HEK293 (cell line): ENCODE results near the gene RER1.

Source experiments
- HIC1 ChIP-seq: fragments of 450-650 bp; formaldehyde crosslinking; IDR thresholded peaks from 2 replicates; pipeline ENCODE4 v1.5.1; 2016; ENCODE audit warnings: missing biosample characterization, missing genetic modification characterization
- PRDM10 ChIP-seq: fragments of 450-650 bp; formaldehyde crosslinking; IDR thresholded peaks from 2 replicates; pipeline ENCODE4 v1.5.1; 2016; ENCODE audit warnings: missing biosample characterization, missing genetic modification characterization
- RBAK ChIP-seq: fragments of 450-650 bp; formaldehyde crosslinking; IDR thresholded peaks from 2 replicates; pipeline ENCODE4 v1.5.1; 2016; ENCODE audit warnings: missing biosample characterization, missing genetic modification characterization
- REST ChIP-seq: fragments of 450-650 bp; formaldehyde crosslinking; IDR thresholded peaks from 2 replicates; pipeline ENCODE4 v1.5.1; 2016; ENCODE audit warnings: missing biosample characterization, missing genetic modification characterization
- ZBTB21 ChIP-seq: fragments of 450-650 bp; formaldehyde crosslinking; IDR thresholded peaks from 2 replicates; pipeline ENCODE4 v1.5.1; 2017; ENCODE audit warnings: missing biosample characterization, missing genetic modification characterization
- ZBTB44 ChIP-seq: fragments of 450-650 bp; IDR thresholded peaks from 2 replicates; pipeline ENCODE4 v1.5.1; 2018; ENCODE audit warnings: missing biosample characterization, mild to moderate bottlenecking, missing genetic modification characterization
- ZBTB49 ChIP-seq: fragments of 450-650 bp; formaldehyde crosslinking; IDR thresholded peaks from 2 replicates; pipeline ENCODE4 v1.5.1; 2016; ENCODE audit warnings: missing biosample characterization, missing genetic modification characterization, low read depth
- ZNF324 ChIP-seq: fragments of 450-650 bp; formaldehyde crosslinking; IDR thresholded peaks from 2 replicates; pipeline ENCODE4 v1.5.1; 2016; ENCODE audit warnings: missing biosample characterization, missing genetic modification characterization
- ZNF354C ChIP-seq: fragments of 450-650 bp; formaldehyde crosslinking; IDR thresholded peaks from 2 replicates; pipeline ENCODE4 v1.5.1; 2016; ENCODE audit warnings: missing biosample characterization, missing genetic modification characterization, low read depth, borderline replicate concordance
- ZNF394 ChIP-seq: fragments of 450-650 bp; formaldehyde crosslinking; IDR thresholded peaks from 2 replicates; pipeline ENCODE4 v1.5.1; 2016; ENCODE audit warnings: missing biosample characterization, missing genetic modification characterization, mild to moderate bottlenecking, moderate library complexity, borderline replicate concordance
- ZNF544 ChIP-seq: fragments of 450-650 bp; formaldehyde crosslinking; IDR thresholded peaks from 2 replicates; pipeline ENCODE4 v1.5.0; 2017; ENCODE audit warnings: missing biosample characterization, missing genetic modification characterization
- ZNF629 ChIP-seq: fragments of 450-650 bp; formaldehyde crosslinking; IDR thresholded peaks from 2 replicates; pipeline ENCODE4 v1.5.1; 2017; ENCODE audit warnings: missing biosample characterization, missing genetic modification characterization
- ZNF768 ChIP-seq: fragments of 450-650 bp; formaldehyde crosslinking; IDR thresholded peaks from 2 replicates; pipeline ENCODE4 v1.5.1; 2018; ENCODE audit warnings: missing biosample characterization, mild to moderate bottlenecking, missing genetic modification characterization
- ZNF785 ChIP-seq: fragments of 450-650 bp; formaldehyde crosslinking; IDR thresholded peaks from 2 replicates; pipeline ENCODE4 v1.5.1; 2016; ENCODE audit warnings: missing biosample characterization, missing genetic modification characterization
- ZNF837 ChIP-seq: fragments of 450-650 bp; formaldehyde crosslinking; IDR thresholded peaks from 2 replicates; pipeline ENCODE4 v1.5.1; 2016; ENCODE audit warnings: missing biosample characterization, missing genetic modification characterization
- TF ChIP-seq, protein P1 (sequence below): fragments of 450-650 bp; formaldehyde crosslinking; IDR thresholded peaks from 2 replicates; pipeline ENCODE4 v1.5.1; 2016; ENCODE audit warnings: missing biosample characterization, missing genetic modification characterization
- TF ChIP-seq, protein P2 (sequence below): fragments of 450-650 bp; formaldehyde crosslinking; IDR thresholded peaks from 2 replicates; pipeline ENCODE4 v1.5.1; 2016; ENCODE audit warnings: missing biosample characterization, missing genetic modification characterization, borderline replicate concordance

RER1 gene

DNA sequence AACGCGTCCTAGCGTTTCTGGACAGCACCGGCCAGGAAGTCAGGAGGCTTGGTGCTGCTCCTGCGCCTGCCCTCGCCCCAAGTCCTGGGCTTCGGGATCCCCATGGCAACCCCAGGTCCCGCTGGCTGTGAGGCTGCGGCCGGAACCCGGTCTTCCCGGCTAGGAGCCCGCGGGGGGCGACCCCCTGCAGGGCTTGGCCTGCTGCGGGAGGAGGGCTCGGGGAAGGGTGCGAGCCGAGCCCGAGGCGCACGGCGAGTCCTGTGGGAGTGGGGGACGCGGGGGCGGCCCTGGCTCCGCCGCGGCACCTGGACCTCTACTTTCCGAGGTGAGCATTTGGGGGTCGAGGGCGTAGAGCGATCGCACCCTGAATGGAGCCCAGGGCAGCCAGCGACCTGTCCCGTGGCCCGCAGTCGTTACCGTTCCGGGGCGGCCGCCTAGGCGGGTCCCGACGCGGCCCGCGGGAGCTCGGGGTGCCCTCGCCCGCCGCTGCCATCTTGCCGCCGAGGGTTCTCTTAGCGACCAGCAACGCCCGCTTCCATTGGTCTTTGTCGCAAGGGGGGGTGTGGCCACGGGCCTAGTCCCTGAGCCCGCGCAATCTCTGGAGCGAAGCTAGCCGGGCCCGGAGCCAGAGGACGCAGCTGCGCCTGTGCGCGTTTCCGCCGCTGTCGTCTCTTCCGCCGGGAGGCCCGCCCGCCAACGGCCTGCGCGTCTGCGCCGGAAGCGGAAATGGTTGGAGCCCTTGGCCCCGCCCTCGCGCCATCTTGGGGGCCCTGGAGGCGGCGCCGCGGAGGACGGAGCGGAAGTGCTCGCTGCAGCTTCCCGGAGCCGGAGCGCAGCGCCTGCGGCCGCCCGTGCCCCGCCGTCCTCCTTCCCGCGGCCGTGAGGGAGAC, at the start of gene RER1, which contains the start of gene MORN1 (continued):
- TF ChIP-seq ZBTB49 (tag by site-specific recombination) (no peak), ZNF629 (peak; percentile 76), HIC1 (peak; percentile 100), ZNF768 (tag by site-specific recombination) (no peak), ZNF324 (tag by site-specific recombination) (peak; percentile 68), ZNF785 (tag by site-specific recombination) (0 out of 2 replicates have a peak, but pooled peaks have one; percentile 18), ZNF837 (tag by site-specific recombination) (no peak), ZNF394 (tag by site-specific recombination) (no peak; the same call in 1 of the 2 replicates), ZBTB21 (tag by site-specific recombination) (no peak), REST (tag by site-specific recombination) (0 out of 2 replicates have a peak, but pooled peaks have one; percentile 18), RBAK (tag by site-specific recombination) (no peak), ZNF354C (tag by site-specific recombination) (no peak), ZNF544 (tag by site-specific recombination) (no peak), PRDM10 (tag by site-specific recombination) (peak; percentile 36; the same call in 1 of the 2 replicates), ZBTB44 (no peak)
- TF ChIP-seq, protein P1, sequence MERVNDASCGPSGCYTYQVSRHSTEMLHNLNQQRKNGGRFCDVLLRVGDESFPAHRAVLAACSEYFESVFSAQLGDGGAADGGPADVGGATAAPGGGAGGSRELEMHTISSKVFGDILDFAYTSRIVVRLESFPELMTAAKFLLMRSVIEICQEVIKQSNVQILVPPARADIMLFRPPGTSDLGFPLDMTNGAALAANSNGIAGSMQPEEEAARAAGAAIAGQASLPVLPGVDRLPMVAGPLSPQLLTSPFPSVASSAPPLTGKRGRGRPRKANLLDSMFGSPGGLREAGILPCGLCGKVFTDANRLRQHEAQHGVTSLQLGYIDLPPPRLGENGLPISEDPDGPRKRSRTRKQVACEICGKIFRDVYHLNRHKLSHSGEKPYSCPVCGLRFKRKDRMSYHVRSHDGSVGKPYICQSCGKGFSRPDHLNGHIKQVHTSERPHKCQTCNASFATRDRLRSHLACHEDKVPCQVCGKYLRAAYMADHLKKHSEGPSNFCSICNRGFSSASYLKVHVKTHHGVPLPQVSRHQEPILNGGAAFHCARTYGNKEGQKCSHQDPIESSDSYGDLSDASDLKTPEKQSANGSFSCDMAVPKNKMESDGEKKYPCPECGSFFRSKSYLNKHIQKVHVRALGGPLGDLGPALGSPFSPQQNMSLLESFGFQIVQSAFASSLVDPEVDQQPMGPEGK (tag by site-specific recombination), result peak; percentile 75; the same call in 1 of the 2 replicates
- TF ChIP-seq, protein P2, sequence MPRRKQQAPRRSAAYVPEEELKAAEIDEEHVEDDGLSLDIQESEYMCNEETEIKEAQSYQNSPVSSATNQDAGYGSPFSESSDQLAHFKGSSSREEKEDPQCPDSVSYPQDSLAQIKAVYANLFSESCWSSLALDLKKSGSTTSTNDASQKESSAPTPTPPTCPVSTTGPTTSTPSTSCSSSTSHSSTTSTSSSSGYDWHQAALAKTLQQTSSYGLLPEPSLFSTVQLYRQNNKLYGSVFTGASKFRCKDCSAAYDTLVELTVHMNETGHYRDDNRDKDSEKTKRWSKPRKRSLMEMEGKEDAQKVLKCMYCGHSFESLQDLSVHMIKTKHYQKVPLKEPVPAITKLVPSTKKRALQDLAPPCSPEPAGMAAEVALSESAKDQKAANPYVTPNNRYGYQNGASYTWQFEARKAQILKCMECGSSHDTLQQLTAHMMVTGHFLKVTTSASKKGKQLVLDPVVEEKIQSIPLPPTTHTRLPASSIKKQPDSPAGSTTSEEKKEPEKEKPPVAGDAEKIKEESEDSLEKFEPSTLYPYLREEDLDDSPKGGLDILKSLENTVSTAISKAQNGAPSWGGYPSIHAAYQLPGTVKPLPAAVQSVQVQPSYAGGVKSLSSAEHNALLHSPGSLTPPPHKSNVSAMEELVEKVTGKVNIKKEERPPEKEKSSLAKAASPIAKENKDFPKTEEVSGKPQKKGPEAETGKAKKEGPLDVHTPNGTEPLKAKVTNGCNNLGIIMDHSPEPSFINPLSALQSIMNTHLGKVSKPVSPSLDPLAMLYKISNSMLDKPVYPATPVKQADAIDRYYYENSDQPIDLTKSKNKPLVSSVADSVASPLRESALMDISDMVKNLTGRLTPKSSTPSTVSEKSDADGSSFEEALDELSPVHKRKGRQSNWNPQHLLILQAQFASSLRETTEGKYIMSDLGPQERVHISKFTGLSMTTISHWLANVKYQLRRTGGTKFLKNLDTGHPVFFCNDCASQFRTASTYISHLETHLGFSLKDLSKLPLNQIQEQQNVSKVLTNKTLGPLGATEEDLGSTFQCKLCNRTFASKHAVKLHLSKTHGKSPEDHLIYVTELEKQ, result no peak
